Cardiac muscle cell (in vitro differentiated cells and primary cell): ENCODE results near the gene SLC25A34. TPM values are rescaled to one million over a fixed set of nuclear protein-coding genes. Genes with fewer than 3 reads are reported as not detected.
A peak's percentile ranks its signal among the peaks of the same experiment; 100 is the strongest.

Experiments
- DNase-seq, 2 donors: peaks; one replicate each; pipeline versions ENCODE4 v3.0.0 to v3.0.0-alpha.2; 2010 to 2017; ENCODE audit warnings: low read depth in 1 of 2, low spot score in 1 of 2
- H3K27ac ChIP-seq: fragments of 200-600 bp; sonication (generic); 2 replicates; pipeline ENCODE4 v1.5.1; 2016
- H3K27me3 ChIP-seq: fragments of 200-600 bp; sonication (generic); 2 replicates; pipeline ENCODE4 v1.6.0; 2016; ENCODE audit warnings: control low read depth
- H3K36me3 ChIP-seq: fragments of 200-600 bp; sonication (generic); 2 replicates; pipeline ENCODE4 v1.5.1; 2016; ENCODE audit warnings: control low read depth
- H3K4me1 ChIP-seq: fragments of 200-600 bp; sonication (generic); 2 replicates; pipeline ENCODE4 v1.8.1; 2017; ENCODE audit warnings: low read depth, mild to moderate bottlenecking, mixed run types
- H3K4me3 ChIP-seq: fragments of 200-600 bp; sonication (generic); 2 replicates; pipeline ENCODE4 v1.5.1; 2016; ENCODE audit warnings: mild to moderate bottlenecking
- H3K9me3 ChIP-seq: fragments of 200-600 bp; sonication (generic); 2 replicates; pipeline ENCODE4 v1.5.1; 2017; ENCODE audit warnings: low read depth, mild to moderate bottlenecking, control low read depth
- polyA plus RNA-seq: library from polyadenylated mRNA; unstranded; fragments of >200 nt; fragmentation: Nextera tagmentation; extraction: Ambion mirVana; gene quantifications from 2 replicates; pipeline ENCODE4 v1.2.1, GENCODE V29; 2016
- total RNA-seq: library from RNA; depleted of rRNA; stranded (reverse); fragments of >200 nt; gene quantifications from 2 replicates; pipeline ENCODE4 v1.2.3, GENCODE V29; 2016
- TF ChIP-seq, protein P1 (sequence below): IDR thresholded peaks from 2 replicates; pipeline ENCODE4 v1.5.1; 2012; ENCODE audit warnings: low read depth, mild to moderate bottlenecking, low read length

The SLC25A34 gene
- total and polyA plus RNA-seq, 2 experiments from 2014 or later, result 1.8 to 6.9 TPM

DNA sequence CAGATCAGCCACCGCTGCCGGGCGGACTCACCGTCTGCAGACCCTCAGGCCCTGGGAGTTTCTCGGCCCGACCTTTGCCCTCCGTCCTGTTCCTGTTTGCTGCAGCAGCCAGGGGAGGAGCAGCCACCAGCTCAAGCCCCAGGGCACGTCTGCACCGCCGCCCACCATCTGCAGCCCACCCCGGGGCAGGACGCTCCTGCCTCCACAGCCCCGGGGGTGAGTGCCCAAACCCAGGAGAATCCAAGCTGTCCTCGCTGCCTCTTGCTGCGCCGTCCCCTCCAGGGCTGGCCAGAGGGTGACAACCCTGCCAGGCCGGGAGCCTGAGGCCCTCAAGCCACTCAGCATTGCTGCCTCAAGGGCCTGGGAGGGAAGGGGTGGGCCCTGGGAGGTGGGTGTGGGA is 1.2 kb upstream of the SLC25A34 start:
- H3K9me3 ChIP-seq, result no peaks in the 10 kb centered on the region
- TF ChIP-seq, protein P1, sequence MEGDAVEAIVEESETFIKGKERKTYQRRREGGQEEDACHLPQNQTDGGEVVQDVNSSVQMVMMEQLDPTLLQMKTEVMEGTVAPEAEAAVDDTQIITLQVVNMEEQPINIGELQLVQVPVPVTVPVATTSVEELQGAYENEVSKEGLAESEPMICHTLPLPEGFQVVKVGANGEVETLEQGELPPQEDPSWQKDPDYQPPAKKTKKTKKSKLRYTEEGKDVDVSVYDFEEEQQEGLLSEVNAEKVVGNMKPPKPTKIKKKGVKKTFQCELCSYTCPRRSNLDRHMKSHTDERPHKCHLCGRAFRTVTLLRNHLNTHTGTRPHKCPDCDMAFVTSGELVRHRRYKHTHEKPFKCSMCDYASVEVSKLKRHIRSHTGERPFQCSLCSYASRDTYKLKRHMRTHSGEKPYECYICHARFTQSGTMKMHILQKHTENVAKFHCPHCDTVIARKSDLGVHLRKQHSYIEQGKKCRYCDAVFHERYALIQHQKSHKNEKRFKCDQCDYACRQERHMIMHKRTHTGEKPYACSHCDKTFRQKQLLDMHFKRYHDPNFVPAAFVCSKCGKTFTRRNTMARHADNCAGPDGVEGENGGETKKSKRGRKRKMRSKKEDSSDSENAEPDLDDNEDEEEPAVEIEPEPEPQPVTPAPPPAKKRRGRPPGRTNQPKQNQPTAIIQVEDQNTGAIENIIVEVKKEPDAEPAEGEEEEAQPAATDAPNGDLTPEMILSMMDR, result no peak
- H3K27me3 ChIP-seq, result no peaks in the 10 kb centered on the region
- no peak overlapping the region for H3K4me3 ChIP-seq
- H3K4me1 ChIP-seq, result no peaks in the 10 kb centered on the region
- DNase-seq, result no peak
- peaks cover 31% of the 10 kb centered on the region for H3K36me3 ChIP-seq
- peak overlapping the region; percentile 54 for H3K27ac ChIP-seq

DNA sequence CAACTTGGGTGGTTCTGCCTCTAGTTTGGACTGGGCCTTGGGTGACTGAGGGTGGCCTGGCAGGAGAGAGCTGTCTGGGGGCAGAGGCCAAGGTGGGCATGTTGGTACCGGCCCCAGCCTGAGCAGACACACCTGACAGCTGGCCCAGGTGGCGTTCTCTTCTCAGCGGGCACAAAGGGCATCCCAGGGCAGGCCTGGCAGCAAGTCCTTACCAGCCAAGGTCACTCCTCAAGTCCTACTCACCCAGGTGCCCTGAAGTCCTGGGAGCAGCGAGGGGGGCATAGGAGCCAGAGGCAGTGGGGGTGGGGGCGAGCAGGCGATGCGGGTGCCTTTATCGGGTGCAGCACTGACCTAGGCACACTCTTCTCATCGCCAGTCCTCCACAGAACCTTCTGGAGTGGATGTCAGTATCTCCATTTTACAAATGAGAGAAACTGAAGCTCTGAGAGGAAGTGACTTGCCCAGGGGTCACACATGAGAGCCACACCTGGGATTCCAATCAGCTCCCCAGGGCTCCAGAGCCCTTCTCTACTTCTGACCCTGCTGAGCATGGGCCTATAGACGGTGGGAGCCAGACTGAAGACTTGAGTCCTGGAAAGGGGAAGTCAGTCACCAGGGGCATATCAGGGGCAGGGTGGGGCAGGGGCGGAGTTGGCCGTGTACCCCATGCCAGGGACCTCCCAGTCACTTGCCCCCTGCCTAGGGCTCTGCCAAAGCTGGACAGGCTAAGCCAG is 587 bp upstream of the SLC25A34 start:
- Histone ChIP-seq H3K9me3 (no peaks in the 10 kb centered on the region), H3K4me3 (no peak overlapping the region), H3K27me3 (no peaks in the 10 kb centered on the region), H3K4me1 (no peaks in the 10 kb centered on the region), H3K27ac (peak overlapping the region; percentile 54), H3K36me3 (peaks cover 29% of the 10 kb centered on the region)
- TF ChIP-seq, protein P1, result no peak
- no peak for DNase-seq

DNA sequence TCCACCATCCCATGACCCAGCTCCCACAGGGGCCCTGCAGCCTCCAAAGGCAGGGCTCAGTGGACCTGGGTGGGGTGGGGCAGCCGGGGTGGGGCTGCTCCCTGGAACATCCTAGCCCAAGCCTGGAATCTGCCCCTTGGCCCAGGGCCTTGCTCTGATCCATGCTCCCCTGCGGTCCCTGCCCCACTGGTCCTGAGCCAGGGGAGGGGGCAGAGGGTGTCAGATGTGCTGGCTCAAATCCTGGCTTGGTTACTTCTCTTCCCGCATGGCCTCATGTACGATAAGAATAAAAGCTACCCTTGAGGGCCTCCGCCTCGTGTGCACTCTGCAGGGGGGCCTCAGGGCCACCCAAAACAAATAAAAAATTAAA is 819 bp downstream of the SLC25A34 start:
- H3K4me3 ChIP-seq, result no peak overlapping the region
- TF ChIP-seq, protein P1, result no peak
- peaks cover 19% of the 10 kb centered on the region for H3K36me3 ChIP-seq
- H3K4me1 ChIP-seq, result no peaks in the 10 kb centered on the region
- no peaks in the 10 kb centered on the region for H3K9me3 ChIP-seq
- H3K27me3 ChIP-seq, result no peaks in the 10 kb centered on the region
- no peak for DNase-seq
- H3K27ac ChIP-seq, result no peak overlapping the region

DNA sequence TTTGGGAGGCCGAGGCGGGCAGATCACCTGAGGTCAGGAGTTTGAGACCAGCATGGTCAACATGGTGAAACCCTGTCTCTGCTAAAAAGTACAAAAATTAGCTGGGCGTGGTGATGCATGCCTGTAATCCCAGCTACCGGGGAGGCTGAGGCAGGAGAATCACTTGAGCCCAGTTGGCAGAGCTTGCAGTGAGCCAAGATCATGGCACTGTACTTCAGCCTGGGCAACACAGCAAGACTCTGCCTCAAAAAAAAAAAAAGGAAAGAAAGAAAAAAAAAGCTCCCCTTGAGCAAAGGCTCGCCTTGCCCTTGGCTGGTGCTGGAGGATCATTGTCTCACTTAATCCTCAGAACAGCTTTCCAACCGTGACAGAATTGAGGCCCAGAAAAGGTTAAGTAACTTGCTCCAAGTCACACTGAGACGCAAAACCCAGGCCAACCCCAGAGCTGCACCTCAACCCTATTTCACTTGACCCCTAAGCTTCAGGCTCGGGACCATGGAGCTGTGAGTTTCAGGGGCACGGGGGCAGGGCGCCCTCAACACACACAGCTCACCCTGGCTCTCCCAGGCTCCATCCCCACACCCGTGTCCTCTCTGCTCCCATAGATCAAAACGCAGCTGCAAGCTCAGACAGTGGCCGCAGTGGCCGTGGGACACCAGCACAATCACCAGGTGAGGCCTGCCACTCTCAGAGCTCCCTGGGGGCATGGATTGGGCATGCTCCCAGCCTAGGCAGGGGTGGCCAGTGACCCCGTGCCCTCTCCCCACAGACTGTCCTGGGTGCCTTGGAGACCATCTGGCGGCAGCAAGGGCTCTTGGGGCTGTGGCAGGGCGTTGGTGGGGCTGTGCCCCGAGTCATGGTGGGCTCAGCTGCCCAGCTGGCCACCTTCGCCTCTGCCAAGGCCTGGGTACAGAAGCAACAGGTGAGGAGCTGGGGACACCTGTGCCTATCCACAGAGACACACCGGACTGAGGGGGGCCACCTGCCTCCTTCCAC is 1.6 kb downstream of the SLC25A34 start:
- no peak for DNase-seq
- no peaks in the 10 kb centered on the region for H3K9me3 ChIP-seq
- no peaks in the 10 kb centered on the region for H3K27me3 ChIP-seq
- H3K4me1 ChIP-seq, result no peaks in the 10 kb centered on the region
- TF ChIP-seq, protein P1, result no peak
- H3K36me3 ChIP-seq, result peaks cover 11% of the 10 kb centered on the region
- H3K4me3 ChIP-seq, result no peak overlapping the region
- no peak overlapping the region for H3K27ac ChIP-seq

DNA sequence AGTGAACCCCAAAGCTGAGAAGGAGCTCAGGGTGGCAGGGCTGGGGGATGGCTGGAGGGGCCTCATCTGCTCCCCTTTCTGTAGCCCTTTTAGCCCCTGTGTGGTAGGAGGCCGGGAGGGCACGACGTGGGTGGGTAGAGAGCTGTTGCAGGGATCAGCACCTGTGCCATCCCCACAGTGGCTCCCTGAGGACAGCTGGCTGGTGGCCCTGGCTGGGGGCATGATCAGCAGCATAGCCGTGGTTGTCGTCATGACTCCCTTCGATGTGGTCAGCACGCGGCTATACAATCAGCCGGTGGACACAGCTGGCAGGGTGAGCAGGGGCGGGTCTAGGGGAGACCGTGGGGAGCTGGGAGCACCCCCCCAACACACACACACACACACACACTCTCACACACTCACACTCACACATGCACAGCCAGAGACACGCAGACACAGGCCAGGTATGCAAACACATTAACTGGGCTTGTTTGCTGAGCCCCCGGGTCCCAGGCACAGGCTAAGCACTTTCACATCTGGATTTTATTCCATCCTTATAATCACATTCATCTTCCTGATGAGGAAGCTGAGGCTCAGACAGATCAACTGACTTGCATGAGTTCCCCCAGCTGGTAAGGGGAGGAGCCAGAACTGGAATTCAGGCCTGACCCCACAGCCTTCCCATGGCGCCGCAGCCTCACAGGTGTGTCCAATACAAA is 2.5 kb downstream of the SLC25A34 start:
- H3K27me3 ChIP-seq, result no peaks in the 10 kb centered on the region
- H3K9me3 ChIP-seq, result no peaks in the 10 kb centered on the region
- peaks cover 6% of the 10 kb centered on the region for H3K36me3 ChIP-seq
- H3K4me1 ChIP-seq, result no peaks in the 10 kb centered on the region
- TF ChIP-seq, protein P1, result no peak
- DNase-seq, result no peak
- H3K4me3 ChIP-seq, result no peak overlapping the region
- H3K27ac ChIP-seq, result no peak overlapping the region
